ENCODE results near the gene ASCL4. TPM values are rescaled to one million over a fixed set of nuclear protein-coding genes. Genes with fewer than 3 reads are reported as not detected.

Gene ASCL4
- total RNA-seq, 1 donor from 2014 or later, result not detected

DNA sequence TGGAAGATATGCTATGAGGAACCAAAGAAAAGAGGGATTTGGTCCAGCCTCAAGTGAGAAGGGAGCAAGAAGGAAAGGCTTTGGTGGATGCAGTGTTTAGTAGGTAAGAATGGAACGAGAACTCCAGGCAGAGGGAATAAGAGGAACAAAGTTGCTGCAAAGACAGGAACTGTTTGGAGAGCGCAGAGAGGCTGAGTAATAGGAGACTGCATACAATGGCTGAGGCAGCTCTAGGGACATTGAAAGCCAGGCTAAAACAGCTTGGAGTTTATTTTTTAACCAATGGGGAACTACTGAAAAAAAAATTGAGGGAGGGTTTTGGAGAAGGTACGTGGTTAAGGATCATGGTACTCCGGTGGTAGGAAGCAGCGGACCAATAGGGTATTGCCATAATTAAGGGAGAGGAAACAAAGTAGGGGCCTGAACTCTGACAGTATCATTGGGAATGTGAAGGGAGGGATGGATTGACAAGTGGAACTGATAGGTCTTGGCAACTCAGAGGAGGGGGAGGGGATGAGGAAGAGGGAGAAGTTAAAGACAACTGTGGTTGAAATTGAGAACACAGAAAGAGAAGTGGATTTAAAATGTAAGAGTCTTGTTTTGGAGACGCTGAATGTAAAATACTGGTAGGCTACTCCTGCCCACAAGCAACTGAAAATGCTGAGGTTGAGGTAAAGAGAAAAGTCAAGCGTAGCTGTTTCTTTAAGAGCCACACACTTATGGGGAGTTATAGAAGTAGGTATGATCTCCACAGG is 4.8 kb downstream of the ASCL4 start:
- FAIRE-seq, result no peak
- TF ChIP-seq, protein P1, sequence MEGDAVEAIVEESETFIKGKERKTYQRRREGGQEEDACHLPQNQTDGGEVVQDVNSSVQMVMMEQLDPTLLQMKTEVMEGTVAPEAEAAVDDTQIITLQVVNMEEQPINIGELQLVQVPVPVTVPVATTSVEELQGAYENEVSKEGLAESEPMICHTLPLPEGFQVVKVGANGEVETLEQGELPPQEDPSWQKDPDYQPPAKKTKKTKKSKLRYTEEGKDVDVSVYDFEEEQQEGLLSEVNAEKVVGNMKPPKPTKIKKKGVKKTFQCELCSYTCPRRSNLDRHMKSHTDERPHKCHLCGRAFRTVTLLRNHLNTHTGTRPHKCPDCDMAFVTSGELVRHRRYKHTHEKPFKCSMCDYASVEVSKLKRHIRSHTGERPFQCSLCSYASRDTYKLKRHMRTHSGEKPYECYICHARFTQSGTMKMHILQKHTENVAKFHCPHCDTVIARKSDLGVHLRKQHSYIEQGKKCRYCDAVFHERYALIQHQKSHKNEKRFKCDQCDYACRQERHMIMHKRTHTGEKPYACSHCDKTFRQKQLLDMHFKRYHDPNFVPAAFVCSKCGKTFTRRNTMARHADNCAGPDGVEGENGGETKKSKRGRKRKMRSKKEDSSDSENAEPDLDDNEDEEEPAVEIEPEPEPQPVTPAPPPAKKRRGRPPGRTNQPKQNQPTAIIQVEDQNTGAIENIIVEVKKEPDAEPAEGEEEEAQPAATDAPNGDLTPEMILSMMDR (IDR thresholded peaks at IDR 0.05; ENCODE audit: insufficient read depth, low read length, severe bottlenecking), result no peak

DNA sequence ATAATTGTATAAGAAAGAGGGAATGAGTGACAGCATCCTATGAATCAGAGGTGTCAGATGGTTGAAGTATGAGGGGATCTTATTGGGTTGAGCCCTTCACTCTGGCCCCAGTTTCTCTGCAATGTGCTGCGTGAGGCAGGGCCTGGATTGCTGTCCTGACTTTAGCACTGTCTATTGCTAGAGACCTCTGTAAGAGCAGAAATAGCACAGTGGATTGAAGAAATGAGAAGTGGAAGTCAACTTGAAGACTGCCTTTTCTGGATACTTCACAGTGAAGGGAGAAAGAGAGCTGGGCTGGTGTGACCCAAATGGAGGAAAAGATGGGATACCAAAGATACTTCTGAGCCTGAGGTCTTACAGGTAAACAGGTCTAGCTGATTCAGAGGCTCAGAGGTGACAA is 5.8 kb downstream of the ASCL4 start:
- Histone ChIP-seq H3K27me3 (ENCODE audit: control insufficient read depth, insufficient read depth, low read length) (peaks cover 4% of the 10 kb centered on the region), H3K4me3 (ENCODE audit: low read depth, low read length) (no peak overlapping the region)
- FAIRE-seq, result no peak

More for the DNA sequence above, 4.8 kb downstream of the ASCL4 start:
- peaks cover 12% of the 10 kb centered on the region for H3K27me3 ChIP-seq (ENCODE audit: control insufficient read depth, insufficient read depth, low read length)
- DNase-seq (ENCODE audit: low read depth), result no peak
- no peaks in the 10 kb centered on the region for H3K36me3 ChIP-seq (ENCODE audit: control insufficient read depth, insufficient read depth, low read length)
- H3K4me3 ChIP-seq (ENCODE audit: low read depth, low read length), result no peak overlapping the region

DNA sequence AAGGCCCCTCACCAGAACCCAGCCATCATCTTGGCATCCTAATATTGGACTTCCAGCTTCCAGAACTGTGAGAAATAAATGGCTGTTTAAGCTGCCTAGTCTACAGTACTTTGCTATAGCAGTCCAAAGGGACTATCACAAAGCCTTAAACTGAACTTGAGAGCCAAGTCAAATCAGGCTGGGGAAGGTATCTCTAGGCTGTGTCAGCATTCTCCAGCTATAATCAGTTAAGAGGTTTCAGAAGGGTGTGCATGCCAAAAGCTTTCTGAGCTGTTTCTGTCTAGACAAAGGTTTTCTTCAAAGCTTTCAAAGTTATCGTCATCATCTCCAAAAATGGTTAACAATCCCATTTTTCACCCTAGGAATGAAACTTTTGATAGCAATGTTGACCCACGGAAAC is 7.6 kb downstream of the ASCL4 start:
- no peak for DNase-seq (ENCODE audit: low read depth)

More for the DNA sequence above, 5.8 kb downstream of the ASCL4 start:
- TF ChIP-seq, protein P1 (IDR thresholded peaks at IDR 0.05; ENCODE audit: insufficient read depth, low read length, severe bottlenecking), result no peak
- no peak for DNase-seq (ENCODE audit: low read depth)
- no peaks in the 10 kb centered on the region for H3K36me3 ChIP-seq (ENCODE audit: control insufficient read depth, insufficient read depth, low read length)

DNA sequence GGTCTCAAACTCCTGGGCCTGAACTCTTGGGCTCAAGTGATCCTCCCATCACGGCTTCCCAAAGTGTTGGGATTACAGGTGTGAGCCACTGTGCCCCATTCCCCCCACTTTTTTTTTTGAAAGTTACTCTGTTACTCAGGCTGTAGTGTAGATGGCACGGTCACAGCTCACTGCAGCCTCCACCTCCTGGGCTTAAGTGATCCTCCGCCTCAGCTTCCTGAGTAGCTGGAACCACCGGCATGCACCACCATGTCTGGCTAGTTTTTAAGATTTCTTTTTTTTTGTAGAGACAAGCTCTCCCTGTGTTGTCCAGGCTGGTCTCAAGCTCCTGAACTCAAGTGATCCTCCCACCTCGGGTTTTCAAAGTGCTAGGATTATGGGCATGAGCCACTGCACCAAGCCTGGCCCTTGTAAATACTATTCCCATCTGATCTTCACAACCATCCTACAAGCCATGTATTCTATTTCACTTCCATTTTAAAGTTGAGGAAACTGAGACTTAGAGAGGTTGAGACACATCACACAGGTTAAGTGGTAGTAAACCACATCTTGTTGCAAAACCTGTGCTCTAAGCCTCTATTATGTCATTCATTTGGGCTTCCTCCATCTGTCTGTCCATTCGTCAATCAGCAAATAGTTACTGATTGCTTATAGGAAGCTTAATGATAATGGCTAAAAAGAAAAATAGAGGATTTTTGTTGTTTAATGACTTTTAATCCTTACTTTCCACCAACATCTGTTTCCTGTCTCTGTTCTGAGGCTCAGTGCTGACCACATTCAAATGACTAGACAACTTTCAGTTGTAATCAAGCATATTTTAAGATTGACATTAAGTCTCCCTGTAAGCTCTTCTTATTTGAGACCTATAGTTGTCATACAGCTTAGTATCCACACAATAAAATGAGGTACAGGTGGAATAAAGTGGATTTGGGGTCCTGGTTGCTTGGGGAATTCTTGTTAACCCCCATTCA is 9.2 kb downstream of the ASCL4 start:
- TF ChIP-seq, protein P1 (IDR thresholded peaks at IDR 0.05; ENCODE audit: insufficient read depth, low read length, severe bottlenecking), result no peak
- no peak for FAIRE-seq
- H3K27me3 ChIP-seq (ENCODE audit: control insufficient read depth, insufficient read depth, low read length), result no peaks in the 10 kb centered on the region
- no peak for DNase-seq (ENCODE audit: low read depth)
- no peak overlapping the region for H3K4me3 ChIP-seq (ENCODE audit: low read depth, low read length)
- H3K36me3 ChIP-seq (ENCODE audit: control insufficient read depth, insufficient read depth, low read length), result no peaks in the 10 kb centered on the region

More for the DNA sequence above, 7.6 kb downstream of the ASCL4 start:
- Histone ChIP-seq H3K36me3 (ENCODE audit: control insufficient read depth, insufficient read depth, low read length) (no peaks in the 10 kb centered on the region), H3K4me3 (ENCODE audit: low read depth, low read length) (no peak overlapping the region), H3K27me3 (ENCODE audit: control insufficient read depth, insufficient read depth, low read length) (no peaks in the 10 kb centered on the region)
- TF ChIP-seq, protein P1 (IDR thresholded peaks at IDR 0.05; ENCODE audit: insufficient read depth, low read length, severe bottlenecking), result no peak
- FAIRE-seq, result no peak

DNA sequence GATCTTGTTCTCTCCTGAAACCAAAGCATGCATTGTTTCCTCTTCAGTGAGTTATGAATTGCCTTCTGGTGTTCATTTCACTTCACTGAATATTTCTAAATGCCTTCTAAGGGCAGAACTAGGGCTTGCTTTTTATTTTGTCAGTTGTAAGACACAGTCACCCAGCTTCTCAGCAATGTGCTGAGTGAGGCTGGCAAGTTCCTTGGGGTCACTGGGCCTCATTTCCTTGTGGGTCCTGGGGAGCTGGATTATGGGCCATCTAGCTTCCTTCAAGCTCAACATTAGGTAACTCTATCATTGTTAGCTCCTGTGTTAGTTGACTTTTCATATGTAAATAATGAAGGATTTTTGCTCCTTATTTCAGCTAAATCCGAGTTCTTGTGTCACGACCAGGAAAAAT is 13.8 kb downstream of the ASCL4 start:
- no peak for DNase-seq (ENCODE audit: low read depth)
- Histone ChIP-seq H3K4me3 (ENCODE audit: low read depth, low read length) (no peak overlapping the region), H3K36me3 (ENCODE audit: control insufficient read depth, insufficient read depth, low read length) (no peaks in the 10 kb centered on the region), H3K27me3 (ENCODE audit: control insufficient read depth, insufficient read depth, low read length) (no peaks in the 10 kb centered on the region)
- FAIRE-seq, result no peak
- TF ChIP-seq, protein P1 (IDR thresholded peaks at IDR 0.05; ENCODE audit: insufficient read depth, low read length, severe bottlenecking), result no peak

All from bronchial epithelial cell (primary cell).